Stimulated activated naive CD8-positive, alpha-beta T cell treated with anti-CD3 and anti-CD28 coated beads, Interleukin-15, Interleukin-2, amounts not matched to agents 100 U/mL and 50 U/mL, for 24 hours (primary cell): ENCODE results near the gene ADGRB3.
"Not testable (repeated sequence)": the region's sequence is repeated elsewhere in the genome, so short reads cannot be mapped to it uniquely, and the experiment has no call there.

Experiments used
- ATAC-seq: fragments of 150-1000 bp; cut with Tn5 transposase; one replicate; pipeline ENCODE4 v1.10.0; 2021
- DNase-seq: peaks from one replicate; pipeline ENCODE4 v3.0.0; 2021

ADGRB3 gene

GRCh38 chr6:68947721-68948120 is 312.6 kb downstream of the ADGRB3 start:
- DNase-seq = no peak
- no peak for ATAC-seq

- no peak for DNase-seq
- no peak for ATAC-seq
Observed at GRCh38 chr6:68951270-68951669, 316.2 kb downstream of the ADGRB3 start.

- DNase-seq = no peak
- ATAC-seq = no peak
Observed at GRCh38 chr6:68958327-68958726, 323.2 kb downstream of the ADGRB3 start.

- ATAC-seq = no peak
- DNase-seq = peak; percentile 62
Observed at GRCh38 chr6:68967549-68968300, 332.6 kb downstream of the ADGRB3 start.

DNA sequence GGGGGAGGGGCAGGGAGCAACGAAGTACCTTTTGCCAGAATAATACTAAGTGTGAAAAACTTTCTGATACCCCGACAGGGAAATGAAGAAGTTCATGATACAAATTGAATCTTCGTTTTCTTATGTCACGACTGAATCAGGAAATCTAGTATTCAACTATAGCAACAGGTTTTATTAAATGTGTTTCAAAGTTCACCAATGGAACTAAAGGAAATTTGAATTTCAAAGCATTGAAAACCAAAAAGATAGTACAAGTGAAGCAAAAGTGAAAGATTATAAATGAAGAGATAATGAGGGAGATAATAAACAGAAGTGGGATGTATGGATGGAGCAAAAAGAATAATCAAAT is 333.2 kb downstream of the ADGRB3 start:
- ATAC-seq (no peak), DNase-seq (no peak)

DNA sequence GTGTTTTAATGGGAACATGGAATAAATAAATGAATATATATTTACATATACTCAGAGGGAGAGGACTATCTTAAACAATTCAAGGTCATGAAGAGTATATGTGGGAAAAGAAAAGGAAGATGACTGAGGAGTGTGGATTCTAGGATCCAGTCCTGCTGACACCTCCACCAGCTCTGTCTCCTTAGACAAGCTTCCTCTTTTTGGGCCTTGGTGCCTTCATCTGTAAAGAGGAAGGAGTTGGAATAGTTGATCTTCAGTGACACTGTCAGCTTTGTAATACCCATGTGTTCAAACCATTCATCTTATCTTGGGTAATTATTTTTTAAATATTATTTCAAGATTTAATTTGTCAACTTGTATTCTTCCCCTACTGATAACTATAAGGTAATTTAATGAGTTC is 338.0 kb downstream of the ADGRB3 start:
- no peak for ATAC-seq

DNA sequence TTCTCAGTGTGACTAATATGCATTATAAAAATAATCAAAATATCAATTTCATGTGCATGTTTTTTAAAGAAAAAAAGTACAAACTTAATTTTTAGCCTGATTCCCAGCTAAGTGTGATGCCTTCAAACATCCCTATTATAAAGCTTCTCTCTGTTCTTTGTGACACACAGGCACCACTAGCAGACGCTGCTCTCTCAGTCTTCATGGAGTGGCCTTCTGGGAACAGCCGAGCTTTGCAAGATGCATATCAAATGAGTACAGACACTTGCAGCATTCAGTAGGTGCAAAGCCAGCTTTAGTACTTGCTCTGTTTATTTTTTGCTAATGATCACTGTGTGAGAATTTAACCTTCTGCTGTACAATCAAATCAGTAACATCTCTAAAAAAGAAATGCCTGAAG is 340.0 kb downstream of the ADGRB3 start:
- ATAC-seq (no peak), DNase-seq (no peak)

More for the DNA sequence above, 338.0 kb downstream of the ADGRB3 start:
- DNase-seq = no peak

- no peak for ATAC-seq
- DNase-seq = no peak
Observed at GRCh38 chr6:68975816-68976215, 340.7 kb downstream of the ADGRB3 start.

GRCh38 chr6:68976260-68976659 is 341.2 kb downstream of the ADGRB3 start:
- no peak for ATAC-seq
- DNase-seq = no peak

- ATAC-seq (no peak), DNase-seq (no peak)
Observed at GRCh38 chr6:68978411-68978810, 343.3 kb downstream of the ADGRB3 start.

DNA sequence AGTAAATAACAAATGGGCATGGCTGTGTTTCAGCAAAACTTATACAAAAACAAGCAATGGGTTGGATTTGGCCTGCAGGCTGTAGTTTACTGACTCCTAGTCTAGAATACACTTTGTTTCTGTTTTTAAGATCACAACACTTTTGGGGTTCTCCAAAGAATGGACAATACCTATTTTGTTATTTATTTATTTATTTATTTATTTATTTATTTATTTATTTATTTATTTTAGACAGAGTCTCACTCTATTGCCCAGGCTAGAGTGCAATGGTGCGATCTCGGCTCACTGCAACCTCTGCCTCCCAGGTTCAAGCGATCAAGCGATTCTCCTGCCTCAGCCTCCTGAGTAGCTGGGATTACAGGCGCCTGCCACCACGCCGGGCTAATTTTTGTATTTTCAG is 346.6 kb downstream of the ADGRB3 start:
- not testable (repeated sequence) for ATAC-seq, DNase-seq

GRCh38 chr6:68988698-68989097 is 353.6 kb downstream of the ADGRB3 start:
- DNase-seq (no peak), ATAC-seq (no peak)

DNA sequence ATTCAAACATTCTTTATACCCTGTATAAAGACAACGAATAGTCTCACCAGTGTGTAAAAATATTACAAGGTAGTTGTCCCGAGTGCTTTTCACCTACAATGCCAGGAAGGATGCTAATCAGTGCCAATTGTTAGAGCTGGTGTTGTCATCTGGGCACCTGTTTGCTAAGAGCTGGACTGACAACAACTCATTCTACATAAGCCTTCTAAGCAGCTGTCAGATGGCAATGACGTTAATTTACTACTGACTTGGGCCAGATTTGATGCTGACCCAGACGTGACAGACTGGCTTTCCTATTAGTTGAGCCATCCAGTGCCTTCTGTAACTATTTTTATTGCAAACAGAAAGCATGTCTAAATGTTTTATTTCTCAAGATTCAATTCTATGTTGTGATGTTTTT is 355.2 kb downstream of the ADGRB3 start:
- ATAC-seq = no peak
- DNase-seq = no peak

DNA sequence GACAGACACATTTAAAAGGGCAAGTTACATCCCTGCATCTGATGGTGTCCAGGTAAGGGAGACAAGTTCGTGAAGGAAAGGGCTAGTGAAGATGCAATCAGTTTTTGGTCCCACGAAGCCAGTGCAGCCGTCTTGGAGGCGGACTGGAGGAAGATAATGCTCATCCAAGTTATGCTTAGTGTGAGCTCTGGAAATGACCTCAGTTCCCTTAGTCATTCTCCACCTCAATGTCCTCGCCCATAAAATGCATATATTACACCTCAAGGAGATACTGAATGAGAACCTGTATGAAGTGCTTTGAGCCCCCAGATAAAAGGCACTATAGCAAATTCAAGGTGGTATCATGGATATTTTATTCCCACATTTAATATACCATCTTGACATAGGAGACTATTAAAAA is 358.8 kb downstream of the ADGRB3 start:
- ATAC-seq (no peak), DNase-seq (no peak)

DNA sequence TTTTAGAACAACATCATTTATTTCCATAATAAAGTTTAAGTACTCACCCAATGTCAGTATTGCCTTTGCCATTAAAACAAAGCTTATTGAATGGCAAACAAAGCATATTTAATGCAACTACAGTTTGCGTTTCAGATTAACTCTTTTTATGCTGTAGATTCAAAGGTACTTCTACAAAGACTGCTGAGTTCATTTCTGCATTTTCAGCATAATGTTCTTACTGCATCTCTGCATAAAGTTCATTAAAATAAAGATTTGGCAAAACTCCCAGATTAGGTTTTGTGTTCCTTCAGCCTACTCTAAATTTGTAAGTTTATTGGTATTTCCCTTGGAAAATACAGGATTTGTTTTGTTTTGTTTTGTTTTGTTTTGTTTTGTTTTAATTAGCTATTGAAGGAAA is 359.4 kb downstream of the ADGRB3 start:
- DNase-seq (no peak), ATAC-seq (no peak)

- ATAC-seq (no peak), DNase-seq (no peak)
Observed at GRCh38 chr6:69005199-69005598, 370.1 kb downstream of the ADGRB3 start.

DNA sequence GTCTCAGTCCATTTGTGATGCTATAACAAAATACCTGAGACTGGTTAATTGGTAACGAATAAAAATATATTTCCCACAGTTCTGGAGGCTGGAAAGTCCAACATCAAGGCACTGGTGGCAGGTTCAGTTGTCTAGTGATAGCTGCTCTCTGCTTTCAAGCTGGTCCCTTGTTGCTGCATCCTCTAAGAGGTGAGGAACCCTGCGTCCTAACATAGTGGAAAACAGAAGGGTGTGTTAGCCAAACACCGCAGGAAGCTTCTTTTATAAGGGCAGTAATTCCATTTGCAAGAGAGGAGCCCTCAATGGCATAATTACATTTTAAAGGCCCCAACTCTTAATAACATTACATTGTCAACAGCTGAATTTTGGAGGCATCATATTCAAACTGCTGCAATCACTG is 372.7 kb downstream of the ADGRB3 start:
- DNase-seq = no peak

DNA sequence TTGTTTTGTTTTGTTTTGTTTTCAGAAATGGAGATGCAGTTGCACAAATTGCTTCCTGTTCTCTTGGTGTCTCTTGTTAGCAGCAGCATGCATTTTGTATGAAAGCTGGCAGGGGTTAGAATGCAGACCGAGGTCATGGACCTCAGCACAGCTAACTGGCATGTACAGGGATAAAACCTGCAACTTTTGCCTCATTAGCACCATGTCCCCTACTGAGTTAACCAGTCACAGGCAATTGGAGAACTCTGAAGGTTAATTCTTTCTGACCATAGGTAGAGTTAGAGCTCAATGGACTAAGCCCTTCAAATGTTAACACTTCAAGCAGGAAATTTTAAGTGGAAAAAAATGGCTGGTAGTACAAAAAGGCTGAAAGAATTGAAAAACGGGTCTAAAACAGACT is 377.1 kb downstream of the ADGRB3 start:
- no peak for DNase-seq
- no peak for ATAC-seq

More for the DNA sequence above, 372.7 kb downstream of the ADGRB3 start:
- ATAC-seq = no peak

- DNase-seq = no peak
- no peak for ATAC-seq
Observed at GRCh38 chr6:69012876-69013275, 377.8 kb downstream of the ADGRB3 start.

DNA sequence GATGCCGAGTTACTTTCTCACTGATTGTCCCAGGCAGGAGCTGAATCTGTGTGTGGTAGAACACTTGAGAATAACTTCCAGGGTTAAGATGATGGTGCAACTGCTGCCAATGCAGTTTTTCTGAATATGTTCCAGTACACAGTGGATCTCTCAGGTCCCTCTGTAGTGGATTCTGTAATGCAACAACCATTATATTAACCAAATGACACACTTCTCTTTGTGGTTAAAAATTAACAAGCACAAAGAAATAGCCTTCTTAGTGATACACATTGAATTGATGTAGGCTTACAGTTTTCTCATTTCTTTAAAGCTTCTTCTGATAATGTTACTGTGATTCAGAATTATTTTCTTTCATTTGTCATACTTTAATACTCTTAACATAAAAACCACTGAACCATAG is 383.8 kb downstream of the ADGRB3 start:
- DNase-seq (no peak), ATAC-seq (no peak)

GRCh38 chr6:69019832-69020231 is 384.8 kb downstream of the ADGRB3 start:
- ATAC-seq = no peak
- no peak for DNase-seq

DNA sequence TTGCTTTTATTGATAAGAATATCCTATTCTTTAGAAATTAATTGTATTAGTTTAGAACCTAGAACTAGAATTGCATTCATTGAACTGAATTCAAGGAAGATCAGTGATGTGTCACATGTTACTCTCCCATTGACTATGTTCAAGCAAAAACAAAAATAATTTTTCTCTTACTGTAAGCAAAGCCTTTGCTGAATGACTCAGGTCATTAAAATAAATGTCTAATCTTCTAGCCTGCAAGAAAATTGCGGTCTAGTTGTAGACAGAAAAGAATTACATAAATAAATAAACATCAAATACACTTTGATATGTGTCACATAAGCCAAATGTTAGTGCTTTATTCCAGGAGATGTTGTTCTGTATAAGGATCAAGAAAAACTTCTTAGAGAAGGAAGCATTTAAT is 387.9 kb downstream of the ADGRB3 start:
- DNase-seq (no peak), ATAC-seq (no peak)

DNA sequence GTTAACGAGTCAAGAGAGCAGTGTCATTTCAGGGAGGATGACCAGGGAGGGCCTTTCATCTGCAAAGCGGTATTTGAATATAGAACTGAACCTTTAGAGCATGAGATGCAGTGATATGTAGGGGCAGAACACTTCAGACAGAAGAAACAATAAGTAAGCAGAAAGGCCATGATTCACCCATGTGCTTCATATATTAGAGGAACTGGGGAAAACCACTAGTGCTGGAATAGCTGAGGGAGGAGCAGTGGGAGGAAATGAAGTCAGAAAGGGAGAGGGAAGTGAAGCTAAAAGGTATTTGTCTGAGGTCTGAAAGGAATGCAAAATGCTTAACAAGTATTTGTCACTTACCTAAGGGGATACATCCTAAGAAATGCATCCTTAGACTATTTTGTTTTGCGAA is 391.2 kb downstream of the ADGRB3 start:
- ATAC-seq = no peak

GRCh38 chr6:69026715-69027114 is 391.6 kb downstream of the ADGRB3 start:
- ATAC-seq (no peak), DNase-seq (no peak)

More for the DNA sequence above, 391.2 kb downstream of the ADGRB3 start:
- no peak for DNase-seq

DNA sequence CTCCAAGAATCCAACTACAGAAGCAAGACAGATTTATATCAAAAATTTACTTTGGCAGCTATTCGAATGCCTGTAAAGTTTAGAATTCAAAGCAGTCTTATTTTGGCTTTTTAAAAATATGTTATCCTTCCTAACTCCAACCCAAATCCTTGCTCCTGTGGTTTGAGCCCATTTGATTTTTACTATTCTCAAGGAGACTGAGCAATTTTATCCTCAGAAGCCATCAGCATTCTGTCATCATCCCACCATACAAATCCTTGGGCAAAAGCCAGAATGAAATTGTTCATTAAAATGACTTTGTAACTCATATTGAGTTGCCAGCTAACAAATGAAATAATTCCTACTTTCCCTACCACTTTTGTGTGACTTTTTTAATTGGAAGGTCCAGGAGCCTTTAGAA is 392.8 kb downstream of the ADGRB3 start:
- ATAC-seq = no peak

More for the DNA sequence above, 392.8 kb downstream of the ADGRB3 start:
- DNase-seq = no peak
